Osteoblast (primary cell): ENCODE results near the gene HSD17B3. TPM values are rescaled to one million over a fixed set of nuclear protein-coding genes. Genes with fewer than 3 reads are reported as not detected.

Source experiments
- DNase-seq: peaks from one replicate; pipeline ENCODE4 v3.0.0; 2011; ENCODE audit warnings: low spot score, mixed read lengths; ENCODE audit not compliant: insufficient read length; ENCODE audit errors: missing footprints
- H2AFZ ChIP-seq: 2 replicates; pipeline ENCODE4 v1.6.0; 2011; ENCODE audit warnings: mild to moderate bottlenecking, low read length
- H3K27ac ChIP-seq: 2 replicates; pipeline ENCODE4 v1.5.1; 2011; ENCODE audit warnings: mild to moderate bottlenecking, low read depth, low read length, moderate library complexity
- H3K27me3 ChIP-seq: 2 replicates; pipeline ENCODE4 v1.6.0; 2012; ENCODE audit warnings: mild to moderate bottlenecking, control low read depth, inconsistent platforms, low read length, moderate library complexity; ENCODE audit not compliant: insufficient read depth
- H3K36me3 ChIP-seq: 2 replicates; pipeline ENCODE4 v1.5.1; 2011; ENCODE audit warnings: mild to moderate bottlenecking, low read length, control low read depth, moderate library complexity; ENCODE audit not compliant: insufficient read depth
- H3K4me1 ChIP-seq: 2 replicates; pipeline ENCODE4 v1.5.1; 2011; ENCODE audit warnings: mild to moderate bottlenecking, low read length, control low read depth, moderate library complexity; ENCODE audit not compliant: insufficient read depth
- H3K4me2 ChIP-seq: 2 replicates; pipeline ENCODE4 v1.6.0; 2011; ENCODE audit warnings: mild to moderate bottlenecking, low read length; ENCODE audit not compliant: insufficient read depth
- H3K4me3 ChIP-seq: fragments of 200-600 bp; sonication (generic); 3 replicates; pipeline ENCODE4 v1.5.1; 2012; ENCODE audit warnings: mild to moderate bottlenecking, low read length, inconsistent platforms; ENCODE audit not compliant: insufficient read depth
- H3K79me2 ChIP-seq: 2 replicates; pipeline ENCODE4 v1.6.0; 2012; ENCODE audit warnings: mild to moderate bottlenecking, low read length, control low read depth, inconsistent platforms; ENCODE audit not compliant: insufficient read depth
- H3K9me3 ChIP-seq: 2 replicates; pipeline ENCODE4 v1.5.1; 2011; ENCODE audit warnings: low read depth, low read length, control low read depth
- H4K20me1 ChIP-seq: 2 replicates; pipeline ENCODE4 v1.6.0; 2012; ENCODE audit warnings: mild to moderate bottlenecking, low read length, control low read depth; ENCODE audit not compliant: insufficient read depth
- CTCF ChIP-seq: IDR thresholded peaks from 2 replicates; pipeline ENCODE4 v1.5.1; 2011; ENCODE audit warnings: mild to moderate bottlenecking, low read depth, low read length, moderate library complexity; ENCODE audit errors: extremely low read depth
- total RNA-seq: library from RNA; depleted of rRNA; stranded (reverse); fragments of >200 nt; gene quantifications from 2 replicates; pipeline ENCODE4 v1.2.3, GENCODE V29; 2012

Gene HSD17B3
- total RNA-seq, 1 donor: under 0.01 TPM

- DNase-seq: no peak
- H3K27ac ChIP-seq: no peak overlapping the region
- no peak overlapping the region for H3K4me3 ChIP-seq
- no peaks in the 10 kb centered on the region for H3K9me3 ChIP-seq
- H3K4me2 ChIP-seq: no peak overlapping the region
- H3K36me3 ChIP-seq: no peaks in the 10 kb centered on the region
- no peaks in the 10 kb centered on the region for H4K20me1 ChIP-seq
- no peaks in the 10 kb centered on the region for H3K79me2 ChIP-seq
- no peak for TF ChIP-seq CTCF
- H3K27me3 ChIP-seq: no peaks in the 10 kb centered on the region
- no peaks in the 10 kb centered on the region for H3K4me1 ChIP-seq
- no peak overlapping the region for H2AFZ ChIP-seq
Observed at GRCh38 chr9:96305171-96305570, 3.2 kb upstream of the HSD17B3 start.

GRCh38 chr9:96304230-96304629, 2.3 kb upstream of the HSD17B3 start:
- Histone ChIP-seq H2AFZ (no peak overlapping the region), H3K4me3 (no peak overlapping the region), H3K4me1 (no peaks in the 10 kb centered on the region), H3K36me3 (no peaks in the 10 kb centered on the region), H3K27ac (no peak overlapping the region), H3K27me3 (no peaks in the 10 kb centered on the region), H4K20me1 (no peaks in the 10 kb centered on the region), H3K79me2 (no peaks in the 10 kb centered on the region), H3K4me2 (no peak overlapping the region), H3K9me3 (no peaks in the 10 kb centered on the region)
- no peak for DNase-seq
- no peak for TF ChIP-seq CTCF

- Histone ChIP-seq H3K27ac (no peak overlapping the region), H4K20me1 (no peaks in the 10 kb centered on the region), H2AFZ (no peak overlapping the region), H3K4me1 (no peaks in the 10 kb centered on the region), H3K36me3 (no peaks in the 10 kb centered on the region), H3K27me3 (no peaks in the 10 kb centered on the region), H3K4me3 (no peak overlapping the region), H3K4me2 (no peak overlapping the region), H3K9me3 (no peaks in the 10 kb centered on the region), H3K79me2 (no peaks in the 10 kb centered on the region)
- TF ChIP-seq CTCF: no peak
- no peak for DNase-seq
Observed at GRCh38 chr9:96299823-96300222, 2.2 kb downstream of the HSD17B3 start.

- Histone ChIP-seq H3K27me3 (no peaks in the 10 kb centered on the region), H3K4me2 (no peak overlapping the region), H2AFZ (no peak overlapping the region), H3K9me3 (no peaks in the 10 kb centered on the region), H4K20me1 (no peaks in the 10 kb centered on the region), H3K4me3 (no peak overlapping the region), H3K27ac (no peak overlapping the region), H3K79me2 (no peaks in the 10 kb centered on the region), H3K36me3 (no peaks in the 10 kb centered on the region), H3K4me1 (no peaks in the 10 kb centered on the region)
- DNase-seq: no peak
- no peak for TF ChIP-seq CTCF
Observed at GRCh38 chr9:96294159-96294545, 7.8 kb downstream of the HSD17B3 start.
